Stimulated activated CD4-positive, alpha-beta T cell treated with anti-CD3 and anti-CD28 coated beads, Interleukin-1b, Interleukin-23, amount 100 ng/mL, for 4 hours (primary cell): ENCODE measurements around the gene RARA.
A peak's percentile ranks its signal among the peaks of the same experiment; 100 is the strongest.

Source experiments
- DNase-seq, 2 donors: peaks; one replicate each; pipeline ENCODE4 v3.0.0-alpha.2; 2020; ENCODE audit warnings: low read depth in 2 of 2

Gene RARA

GRCh38 chr17:40309031-40309948 is at the start of gene RARA:
Gene RARA, plus strand, starts transcription at chr17:40309180. Its CDS starts 22,039 bp downstream, at chr17:40331219.
- no peak for DNase-seq

- DNase-seq = no peak
These were observed 49.5 kb upstream of the RARA start for GRCh38 chr17:40259505-40259904.

DNA sequence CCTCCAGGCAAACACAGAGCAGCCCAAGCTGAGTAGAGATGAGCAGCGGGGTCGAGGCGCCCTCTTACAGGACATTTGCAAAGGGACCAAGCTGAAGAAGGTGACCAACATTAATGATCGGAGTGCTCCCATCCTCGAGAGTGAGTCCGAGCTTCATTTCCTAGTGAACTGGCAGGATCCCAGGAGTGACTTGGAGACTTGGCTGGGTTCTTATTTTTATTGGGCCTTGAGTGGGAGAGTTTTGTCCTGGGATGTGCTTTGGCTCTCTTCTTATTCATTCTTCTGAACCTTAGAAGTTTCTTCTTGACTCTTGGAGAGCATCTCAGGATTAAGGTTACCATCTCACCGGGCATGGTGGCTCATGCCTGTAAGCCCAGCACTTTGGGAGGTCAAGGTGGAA is 48.5 kb upstream of the RARA start:
- no peak for DNase-seq

- no peak for DNase-seq
These were observed 44.4 kb upstream of the RARA start for GRCh38 chr17:40264458-40265185.

DNA sequence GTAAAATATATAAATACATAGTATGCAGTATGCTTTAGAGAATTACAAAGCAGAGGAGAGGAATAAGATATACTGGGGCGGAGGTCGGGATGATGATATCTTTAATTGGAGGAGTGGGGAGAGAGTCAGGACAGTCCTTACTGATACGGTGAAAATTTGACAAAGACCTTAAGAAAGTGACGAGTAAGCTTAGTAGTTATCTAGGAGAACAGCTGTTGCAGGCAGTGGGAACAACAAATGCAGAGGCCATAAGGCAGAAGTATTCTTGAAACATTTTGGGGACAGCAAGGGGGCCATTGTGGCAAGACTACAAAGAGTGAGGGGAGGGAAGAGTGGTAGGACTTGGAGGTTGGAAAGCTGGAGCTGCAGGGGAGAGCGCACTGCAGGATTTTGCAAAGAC is 43.6 kb upstream of the RARA start:
- DNase-seq = no peak

- DNase-seq = no peak
These were observed 42.1 kb upstream of the RARA start for GRCh38 chr17:40266882-40267281.

- DNase-seq = no peak
These were observed 40.8 kb upstream of the RARA start for GRCh38 chr17:40268141-40268712.

DNA sequence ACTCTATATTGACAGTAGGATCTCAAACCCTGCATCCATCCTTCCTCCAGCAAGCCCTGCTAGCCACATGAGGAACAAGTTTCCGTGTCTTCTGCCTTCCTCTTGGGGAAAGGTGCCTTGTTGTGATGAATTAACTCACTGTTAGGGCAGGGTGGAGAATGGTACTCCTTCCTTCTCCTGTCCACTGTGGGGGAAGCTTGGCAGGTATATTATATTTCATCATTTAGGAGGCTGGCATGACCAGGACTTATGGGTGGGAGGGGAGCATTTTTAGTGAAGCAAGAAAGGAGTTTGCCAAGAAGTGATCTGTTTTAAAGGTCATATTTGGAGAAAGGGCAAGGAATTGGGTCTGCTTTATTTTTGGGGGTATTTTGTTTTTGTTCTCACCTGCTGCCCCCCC is 30.6 kb upstream of the RARA start:
- no peak for DNase-seq

DNA sequence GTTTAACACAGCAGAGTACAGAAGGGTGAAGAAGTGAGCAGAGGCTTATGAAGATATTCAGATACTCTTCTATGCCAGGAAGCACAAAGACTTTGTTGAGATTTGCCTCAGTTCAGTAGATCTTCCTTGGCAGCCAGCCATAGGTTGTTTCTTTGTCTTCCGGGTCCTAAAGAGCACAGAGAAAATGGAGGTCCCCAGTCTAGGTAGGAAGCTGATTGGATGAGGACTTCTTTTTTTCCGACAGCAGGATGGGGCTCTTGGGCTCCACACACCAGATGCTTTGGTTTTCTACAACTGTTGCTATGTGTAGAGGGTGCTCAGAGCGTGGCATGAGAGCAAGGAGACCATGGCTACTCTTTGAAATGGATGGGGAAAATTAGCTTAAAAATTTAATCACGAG is 29.6 kb upstream of the RARA start:
- no peak for DNase-seq

- no peak for DNase-seq
These were observed 27.3 kb upstream of the RARA start for GRCh38 chr17:40281663-40282062.

GRCh38 chr17:40283662-40284061 is 25.3 kb upstream of the RARA start:
- no peak for DNase-seq

GRCh38 chr17:40284085-40284713 is 24.8 kb upstream of the RARA start:
- no peak for DNase-seq

DNA sequence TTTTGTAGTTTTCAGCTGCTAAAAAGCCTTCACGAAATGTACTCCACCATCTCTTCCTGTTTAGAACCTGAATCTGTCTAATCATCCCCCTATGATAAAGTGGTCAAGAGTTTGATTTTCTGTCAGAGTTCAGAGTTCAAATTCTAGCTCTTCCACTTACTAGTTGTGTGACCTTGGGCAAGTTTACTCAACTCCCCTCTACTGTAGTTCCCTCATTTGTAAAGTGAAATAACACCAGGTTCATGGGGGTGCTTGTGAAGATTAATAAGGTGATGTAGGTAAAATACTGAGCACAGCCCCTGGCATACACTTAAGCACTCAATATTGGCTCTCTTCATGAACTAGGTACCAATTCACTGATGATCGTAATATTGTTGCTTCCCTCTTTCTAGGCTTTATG is 22.5 kb upstream of the RARA start:
- no peak for DNase-seq

GRCh38 chr17:40287159-40287493 is 21.9 kb upstream of the RARA start:
- DNase-seq = no peak

- peak; percentile 94 to 95 for DNase-seq
These were observed 21.2 kb upstream of the RARA start, which contains the start of gene CDC6 for GRCh38 chr17:40287494-40288369. Gene CDC6, plus strand, starts transcription at chr17:40287879. Its CDS starts 1,542 bp downstream, at chr17:40289421.

DNA sequence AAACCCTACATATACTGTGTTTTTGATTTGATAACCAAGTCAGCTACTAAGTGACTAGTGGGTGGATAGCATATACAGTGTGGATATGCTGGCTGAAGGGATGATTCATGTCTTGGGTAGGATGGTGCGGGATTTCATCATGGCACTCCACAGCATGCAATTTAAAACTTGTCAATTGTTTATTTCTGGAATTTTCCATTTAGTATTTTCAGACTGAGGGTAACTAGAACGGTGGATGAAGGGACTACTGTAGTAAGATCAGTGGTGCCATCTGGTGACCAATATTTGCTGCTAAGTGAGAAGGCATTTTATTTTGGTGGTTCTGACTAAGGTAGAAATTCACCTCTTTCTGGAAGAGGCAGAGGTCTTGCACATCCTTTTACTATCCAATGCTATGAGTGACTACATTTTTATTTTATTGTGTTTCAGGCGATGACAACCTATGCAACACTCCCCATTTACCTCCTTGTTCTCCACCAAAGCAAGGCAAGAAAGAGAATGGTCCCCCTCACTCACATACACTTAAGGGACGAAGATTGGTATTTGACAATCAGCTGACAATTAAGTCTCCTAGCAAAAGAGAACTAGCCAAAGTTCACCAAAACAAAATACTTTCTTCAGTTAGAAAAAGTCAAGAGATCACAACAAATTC is 18.2 kb upstream of the RARA start:
- DNase-seq = no peak

GRCh38 chr17:40291281-40291664 is 17.7 kb upstream of the RARA start:
- no peak for DNase-seq

DNA sequence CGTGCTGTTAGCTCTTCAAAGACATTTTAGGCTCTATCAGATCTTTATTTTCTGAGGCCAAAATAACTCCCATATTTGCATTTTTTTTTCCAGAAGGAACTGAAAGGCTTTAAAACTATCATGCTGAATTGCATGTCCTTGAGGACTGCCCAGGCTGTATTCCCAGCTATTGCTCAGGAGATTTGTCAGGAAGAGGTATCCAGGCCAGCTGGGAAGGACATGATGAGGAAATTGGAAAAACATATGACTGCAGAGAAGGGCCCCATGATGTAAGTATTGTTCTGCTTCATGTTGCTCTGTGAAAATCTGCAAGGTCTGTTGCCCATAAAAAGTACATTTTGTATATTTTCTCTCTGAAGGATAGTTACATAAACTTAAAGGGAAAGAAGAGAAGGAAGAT is 15.6 kb upstream of the RARA start:
- DNase-seq = no peak

DNA sequence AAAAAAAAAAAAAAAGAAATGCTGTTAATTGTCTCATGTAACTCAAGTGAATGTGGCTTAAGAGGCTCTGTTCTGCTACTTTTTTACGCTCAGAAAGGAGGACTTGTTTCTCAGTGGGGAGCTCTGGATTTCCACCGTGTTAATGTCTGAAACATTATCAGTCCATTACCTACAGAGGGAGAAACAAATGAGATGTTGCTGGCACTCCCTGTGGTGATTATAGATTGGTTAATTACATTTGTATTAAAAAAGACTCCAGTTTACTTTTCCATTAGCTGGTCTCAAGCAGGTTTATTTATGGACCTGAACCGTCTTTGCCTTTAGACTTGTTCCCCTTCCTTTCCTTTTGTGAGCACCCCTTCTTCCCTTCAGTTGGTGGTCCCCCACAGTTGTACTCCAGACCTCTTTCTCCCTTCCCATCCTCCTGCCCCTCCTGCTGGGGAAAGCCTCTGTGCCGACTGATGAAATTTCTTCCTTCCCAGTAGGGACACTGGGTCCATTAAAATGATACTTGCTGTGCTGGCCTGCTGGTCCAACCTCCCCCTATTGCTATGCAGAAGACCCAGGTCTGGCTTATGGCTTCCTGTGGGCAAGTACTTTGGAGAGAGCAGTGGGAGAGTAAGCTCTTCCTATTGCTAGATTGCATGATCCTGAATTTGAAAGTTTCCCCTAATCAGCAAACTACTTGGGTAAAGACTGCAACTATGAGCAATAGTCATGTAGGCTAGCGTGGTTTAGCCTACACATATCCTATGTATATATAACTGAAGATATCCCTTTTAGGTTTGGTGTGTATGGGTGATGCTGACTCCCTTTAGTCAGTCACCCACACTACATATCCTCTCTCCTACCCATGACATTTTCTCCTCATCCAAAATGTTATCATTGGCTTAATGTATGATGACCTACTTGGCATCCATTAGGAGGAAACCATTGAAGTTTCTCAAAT is 13.2 kb upstream of the RARA start:
- no peak for DNase-seq

- DNase-seq = no peak
These were observed 11.5 kb upstream of the RARA start for GRCh38 chr17:40297511-40297910.
